GM23338 (cell line): ENCODE data around the gene OARD1. TPM values are rescaled to one million over a fixed set of nuclear protein-coding genes. Genes with fewer than 3 reads are reported as not detected.

ENCODE experiments used
- ATAC-seq: fragments of 200-7000 bp; cut with Tn5 transposase; 3 replicates; pipeline ENCODE4 v1.9.1; 2020
- DNase-seq: peaks from one replicate; pipeline ENCODE4 v3.0.0-alpha.2; 2015; ENCODE audit warnings: low spot score
- H2AFZ ChIP-seq: fragments of 200-600 bp; sonication (generic); 2 replicates; pipeline ENCODE4 v1.8.0; 2016; ENCODE audit warnings: antibody characterized with exemption, mild to moderate bottlenecking, moderate library complexity
- H3F3A ChIP-seq: fragments of 200-600 bp; sonication (generic); replicated peaks from 2 replicates; pipeline ENCODE4 v1.8.0; 2017; ENCODE audit warnings: antibody characterized with exemption, mixed run types, low read depth
- H3K27ac ChIP-seq: fragments of 200-600 bp; sonication (generic); 2 replicates; pipeline ENCODE4 v1.6.1; 2016; ENCODE audit warnings: low read depth
- H3K27me3 ChIP-seq: fragments of 200-600 bp; sonication (generic); 2 replicates; pipeline ENCODE4 v1.8.0; 2016; ENCODE audit warnings: mild to moderate bottlenecking, mixed run types, moderate library complexity; ENCODE audit not compliant: insufficient read depth
- H3K36me3 ChIP-seq: fragments of 200-600 bp; sonication (generic); 2 replicates; pipeline ENCODE4 v1.8.0; 2016; ENCODE audit warnings: mild to moderate bottlenecking; ENCODE audit not compliant: insufficient read depth
- H3K4me1 ChIP-seq: fragments of 200-600 bp; sonication (generic); 2 replicates; pipeline ENCODE4 v1.8.0; 2016; ENCODE audit warnings: mild to moderate bottlenecking, moderate library complexity; ENCODE audit not compliant: insufficient read depth
- H3K4me2 ChIP-seq: fragments of 200-600 bp; sonication (generic); 2 replicates; pipeline ENCODE4 v1.7.1; 2017; ENCODE audit warnings: mixed run types
- H3K4me3 ChIP-seq: fragments of 200-600 bp; sonication (generic); 2 replicates; pipeline ENCODE4 v1.6.1; 2016; ENCODE audit warnings: mixed run types
- H3K79me2 ChIP-seq: fragments of 200-600 bp; sonication (generic); replicated peaks from 2 replicates; pipeline ENCODE4 v1.8.0; 2017; ENCODE audit warnings: mild to moderate bottlenecking; ENCODE audit not compliant: insufficient read depth
- H3K9me2 ChIP-seq: fragments of 200-600 bp; sonication (generic); 2 replicates; pipeline ENCODE4 v1.8.0; 2017; ENCODE audit not compliant: insufficient read depth
- H4K20me1 ChIP-seq: fragments of 200-600 bp; sonication (generic); replicated peaks from 2 replicates; pipeline ENCODE4 v1.8.0; 2017; ENCODE audit warnings: mild to moderate bottlenecking; ENCODE audit not compliant: insufficient read depth
- H3K27ac Mint-ChIP-seq: 2 replicates; pipeline ENCODE4 v1.8.0; 2020; ENCODE audit warnings: inconsistent platforms, mild to moderate bottlenecking, moderate library complexity, mixed read lengths
- H3K27me3 Mint-ChIP-seq: 3 replicates; pipeline ENCODE4 v1.8.0; 2022; ENCODE audit warnings: low read depth, mild to moderate bottlenecking, moderate library complexity, mixed read lengths, inconsistent platforms; ENCODE audit not compliant: insufficient read depth, poor library complexity
- H3K36me3 Mint-ChIP-seq: 3 replicates; pipeline ENCODE4 v1.8.0; 2021; ENCODE audit warnings: low read depth, mild to moderate bottlenecking, inconsistent platforms, moderate library complexity, mixed read lengths
- H3K4me1 Mint-ChIP-seq: 3 replicates; pipeline ENCODE4 v1.8.0; 2020; ENCODE audit warnings: mild to moderate bottlenecking, inconsistent platforms, mixed read lengths
- H3K4me3 Mint-ChIP-seq: 3 replicates; pipeline ENCODE4 v1.8.0; 2021; ENCODE audit warnings: moderate library complexity, mild to moderate bottlenecking, inconsistent platforms, mixed read lengths
- H3K9me3 Mint-ChIP-seq: 3 replicates; pipeline ENCODE4 v1.8.0; 2020; ENCODE audit warnings: moderate library complexity, mild to moderate bottlenecking, inconsistent platforms, mixed read lengths
- CREB1 ChIP-seq: fragments of 250-450 bp; sonication (Bioruptor Pico); IDR thresholded peaks from 2 replicates; pipeline ENCODE4 v1.5.0; 2020; ENCODE audit warnings: low read depth, mild to moderate bottlenecking, moderate library complexity
- POLR2AphosphoS5 ChIP-seq: IDR thresholded peaks from 2 replicates; pipeline ENCODE4 v1.6.1; 2016; ENCODE audit warnings: antibody characterized with exemption, low read depth
- REST ChIP-seq: IDR thresholded peaks from one replicate; pipeline ENCODE4 v1.6.1; 2018; ENCODE audit warnings: antibody characterized with exemption; ENCODE audit not compliant: unreplicated experiment
- STAT1 ChIP-seq: IDR thresholded peaks from one replicate; pipeline ENCODE4 v1.6.1; 2016; ENCODE audit warnings: antibody characterized with exemption; ENCODE audit not compliant: unreplicated experiment
- ZNF462 ChIP-seq: fragments of 250-450 bp; sonication (Bioruptor Pico); IDR thresholded peaks from 2 replicates; pipeline ENCODE4 v1.5.0; 2020; ENCODE audit warnings: mild to moderate bottlenecking, moderate library complexity
- polyA plus RNA-seq: library from polyadenylated mRNA; unstranded; fragments of >200 nt; fragmentation: Nextera tagmentation; extraction: Ambion mirVana; gene quantifications from 2 replicates; pipeline ENCODE4 v1.2.1, GENCODE V29; 2016
- total RNA-seq: library from RNA; depleted of rRNA; stranded (reverse); fragments of >200 nt; shearing (Covaris generic); gene quantifications from 2 replicates; pipeline ENCODE4 v1.2.3, GENCODE V29; 2014
- TF ChIP-seq, protein P1 (sequence below), 2 experiments: fragments of 200-600 bp in 1 of 2; sonication (generic) in 1 of 2; conservative IDR thresholded peaks; 2 replicates each; pipeline versions ENCODE4 v1.5.1 to v1.6.1; 2016 to 2017; ENCODE audit warnings: antibody characterized with exemption in 2 of 2, low read depth in 2 of 2, mild to moderate bottlenecking in 2 of 2, moderate library complexity in 1 of 2

The OARD1 gene
- total and polyA plus RNA-seq, 2 experiments from 2014 or later, result 25.9 to 60.8 TPM

- H3K4me1 ChIP-seq, result peaks cover 10% of the 10 kb centered on the region
- ATAC-seq, result no peak; the same call in 2 of the 3 replicates
- peaks cover 6% of the 10 kb centered on the region for H3K79me2 ChIP-seq
- peak; percentile 86 for DNase-seq
- no peak overlapping the region for H2AFZ ChIP-seq
- H3K27ac Mint-ChIP-seq, result no peak overlapping the region
- no peaks in the 10 kb centered on the region for H4K20me1 ChIP-seq
- H3K27ac ChIP-seq, result no peak overlapping the region
- H3K36me3 Mint-ChIP-seq, result peaks cover 44% of the 10 kb centered on the region
- H3K4me2 ChIP-seq, result no peak overlapping the region
- peaks cover 9% of the 10 kb centered on the region; the same call in 2 of the 3 replicates for H3K4me1 Mint-ChIP-seq
- peaks cover 16% of the 10 kb centered on the region; the same call in 1 of the 2 replicates for H3K36me3 ChIP-seq
- H3K27me3 ChIP-seq, result no peaks in the 10 kb centered on the region
- peaks cover 2% of the 10 kb centered on the region for H3K27me3 Mint-ChIP-seq
- TF ChIP-seq, protein P1, sequence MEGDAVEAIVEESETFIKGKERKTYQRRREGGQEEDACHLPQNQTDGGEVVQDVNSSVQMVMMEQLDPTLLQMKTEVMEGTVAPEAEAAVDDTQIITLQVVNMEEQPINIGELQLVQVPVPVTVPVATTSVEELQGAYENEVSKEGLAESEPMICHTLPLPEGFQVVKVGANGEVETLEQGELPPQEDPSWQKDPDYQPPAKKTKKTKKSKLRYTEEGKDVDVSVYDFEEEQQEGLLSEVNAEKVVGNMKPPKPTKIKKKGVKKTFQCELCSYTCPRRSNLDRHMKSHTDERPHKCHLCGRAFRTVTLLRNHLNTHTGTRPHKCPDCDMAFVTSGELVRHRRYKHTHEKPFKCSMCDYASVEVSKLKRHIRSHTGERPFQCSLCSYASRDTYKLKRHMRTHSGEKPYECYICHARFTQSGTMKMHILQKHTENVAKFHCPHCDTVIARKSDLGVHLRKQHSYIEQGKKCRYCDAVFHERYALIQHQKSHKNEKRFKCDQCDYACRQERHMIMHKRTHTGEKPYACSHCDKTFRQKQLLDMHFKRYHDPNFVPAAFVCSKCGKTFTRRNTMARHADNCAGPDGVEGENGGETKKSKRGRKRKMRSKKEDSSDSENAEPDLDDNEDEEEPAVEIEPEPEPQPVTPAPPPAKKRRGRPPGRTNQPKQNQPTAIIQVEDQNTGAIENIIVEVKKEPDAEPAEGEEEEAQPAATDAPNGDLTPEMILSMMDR (conservative IDR thresholded peaks at IDR 0.05; ENCODE audit: low read depth in 2 of 2), result peak; percentile 81 to 91
- TF ChIP-seq STAT1, result no peak
- no peaks in the 10 kb centered on the region; the same call in 1 of the 2 replicates for H3K9me2 ChIP-seq
- no peak overlapping the region for H3K4me3 Mint-ChIP-seq
- no peak overlapping the region for H3K4me3 ChIP-seq
- H3F3A ChIP-seq, result 0 out of 2 replicates have a peak, but pooled peaks cover under 1% of the 10 kb centered on the region
- no peaks in the 10 kb centered on the region for H3K9me3 Mint-ChIP-seq
Measured at GRCh38 chr6:41066867-41067304, 5.3 kb downstream of the OARD1 start.

DNA sequence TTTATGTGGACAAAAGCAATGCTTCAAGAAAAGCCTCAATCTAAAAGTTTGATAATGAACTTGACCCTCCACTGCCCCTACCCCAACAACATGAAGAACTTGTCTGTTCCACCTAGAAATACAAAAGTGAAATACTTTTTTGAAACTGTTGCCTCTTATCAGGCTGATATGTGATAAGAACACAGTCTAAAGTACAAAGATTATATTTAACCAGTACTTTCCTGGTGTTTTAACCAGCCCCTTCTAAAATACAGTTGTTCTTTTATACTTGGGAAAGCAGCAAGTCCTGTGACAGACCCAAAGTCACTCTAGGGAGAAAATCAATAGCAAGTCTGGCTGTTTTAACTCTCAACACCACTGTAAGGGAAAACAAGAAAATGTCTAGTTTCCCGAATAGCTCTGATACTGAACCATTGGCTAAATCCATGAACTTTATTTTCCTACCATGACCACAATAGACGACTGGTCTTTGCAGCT is 6.6 kb downstream of the OARD1 start:
- Mint-ChIP-seq H3K4me1 (peaks cover 2% of the 10 kb centered on the region; the same call in 2 of the 3 replicates), H3K4me3 (no peak overlapping the region), H3K9me3 (no peaks in the 10 kb centered on the region), H3K27ac (no peak overlapping the region), H3K27me3 (no peaks in the 10 kb centered on the region), H3K36me3 (peaks cover 45% of the 10 kb centered on the region)
- Histone ChIP-seq H3K9me2 (no peaks in the 10 kb centered on the region; the same call in 1 of the 2 replicates), H3F3A (no peaks in the 10 kb centered on the region), H3K4me1 (peaks cover 4% of the 10 kb centered on the region; the same call in 1 of the 2 replicates), H2AFZ (no peak overlapping the region), H3K79me2 (peaks cover 6% of the 10 kb centered on the region), H3K27ac (no peak overlapping the region), H3K36me3 (peaks cover 16% of the 10 kb centered on the region; the same call in 1 of the 2 replicates), H4K20me1 (no peaks in the 10 kb centered on the region), H3K4me3 (no peak overlapping the region), H3K27me3 (no peaks in the 10 kb centered on the region), H3K4me2 (no peak overlapping the region)
- ATAC-seq (no peak), DNase-seq (no peak)
- TF ChIP-seq STAT1 (no peak), REST (no peak), POLR2AphosphoS5 (no peak), CREB1 (CRISPR knock-in tag) (no peak), ZNF462 (no peak)
- TF ChIP-seq, protein P1 (conservative IDR thresholded peaks at IDR 0.05; ENCODE audit: low read depth in 2 of 2), result no peak
